ENCODE results near the gene MON1A. TPM values are rescaled to one million over a fixed set of nuclear protein-coding genes. Genes with fewer than 3 reads are reported as not detected.
"Not testable (repeated sequence)": the region's sequence is repeated elsewhere in the genome, so short reads cannot be mapped to it uniquely, and the experiment has no call there.

The MON1A gene
- total RNA-seq, 1 donor, result 12.1 TPM

GRCh38 chr3:49910409-49911123, 19.0 kb downstream of the MON1A start:
- no peak overlapping the region for H3K4me3 ChIP-seq (ENCODE audit: low read depth, low read length)
- no peak for DNase-seq (ENCODE audit: low read depth)
- no peak for TF ChIP-seq CTCF (IDR thresholded peaks at IDR 0.05; ENCODE audit: insufficient read depth, low read depth, low read length)

GRCh38 chr3:49908373-49909199, 21.0 kb downstream of the MON1A start:
- DNase-seq (ENCODE audit: low read depth), result no peak
- no peak overlapping the region for H3K4me3 ChIP-seq (ENCODE audit: low read depth, low read length)
- no peak for TF ChIP-seq CTCF (IDR thresholded peaks at IDR 0.05; ENCODE audit: insufficient read depth, low read depth, low read length)

GRCh38 chr3:49906073-49906743, 23.4 kb downstream of the MON1A start:
- peak; percentile 43 for DNase-seq (ENCODE audit: low read depth)
- peak overlapping the region; percentile 46 for H3K4me3 ChIP-seq (ENCODE audit: low read depth, low read length)
- TF ChIP-seq CTCF (IDR thresholded peaks at IDR 0.05; ENCODE audit: insufficient read depth, low read depth, low read length), result peak; percentile 67

GRCh38 chr3:49904448-49904847, 25.2 kb downstream of the MON1A start:
- not testable (repeated sequence) for H3K4me3 ChIP-seq (ENCODE audit: low read depth, low read length); DNase-seq (ENCODE audit: low read depth)

GRCh38 chr3:49903451-49904424, 25.9 kb downstream of the MON1A start, which contains the start of gene MST1R:
Gene MST1R, minus strand, starts transcription at chr3:49903873. Its CDS starts 264 bp downstream, at chr3:49903609.
- H3K4me3 ChIP-seq (ENCODE audit: low read depth, low read length), result peak within 1 kb of the TSS; percentile 54
- no peak for TF ChIP-seq CTCF (IDR thresholded peaks at IDR 0.05; ENCODE audit: insufficient read depth, low read depth, low read length)
- peak; percentile 39 for DNase-seq (ENCODE audit: low read depth)

- DNase-seq (ENCODE audit: low read depth), result no peak
- TF ChIP-seq CTCF (IDR thresholded peaks at IDR 0.05; ENCODE audit: insufficient read depth, low read depth, low read length), result no peak
- H3K4me3 ChIP-seq (ENCODE audit: low read depth, low read length), result no peak overlapping the region
These were observed 26.9 kb downstream of the MON1A start for GRCh38 chr3:49902511-49903345.
